ENCODE results near the gene RGS5. TPM values are rescaled to one million over a fixed set of nuclear protein-coding genes. Genes with fewer than 3 reads are reported as not detected.

Gene RGS5
- total and polyA plus RNA-seq, 2 experiments from 2014 or later, result 224 to 245 TPM

- DNase-seq (ENCODE audit: low read depth in 1 of 2, low spot score in 1 of 2), result peak in 1 of 2 donors; percentile 7
- Histone ChIP-seq H3K4me1 (ENCODE audit: low read depth) (no peaks in the 10 kb centered on the region), H3K27ac (no peak overlapping the region), H3K9me3 (ENCODE audit: low read depth) (no peaks in the 10 kb centered on the region), H3K36me3 (peaks cover 22% of the 10 kb centered on the region), H3K4me3 (no peak overlapping the region), H3K27me3 (no peaks in the 10 kb centered on the region)
- TF ChIP-seq CTCF (IDR thresholded peaks at IDR 0.05; ENCODE audit: low read depth, low read length), result no peak
Observed at GRCh38 chr1:163145435-163145834, 57.3 kb downstream of the RGS5 start.

GRCh38 chr1:163144418-163144817 is 58.3 kb downstream of the RGS5 start:
- Histone ChIP-seq H3K4me3 (no peak overlapping the region), H3K9me3 (ENCODE audit: low read depth) (no peaks in the 10 kb centered on the region), H3K36me3 (peaks cover 22% of the 10 kb centered on the region), H3K4me1 (ENCODE audit: low read depth) (no peaks in the 10 kb centered on the region), H3K27ac (no peak overlapping the region), H3K27me3 (no peaks in the 10 kb centered on the region)
- DNase-seq (ENCODE audit: low read depth in 1 of 2, low spot score in 1 of 2), result peak in 1 of 2 donors; percentile 93
- no peak for TF ChIP-seq CTCF (IDR thresholded peaks at IDR 0.05; ENCODE audit: low read depth, low read length)

- no peaks in the 10 kb centered on the region for H3K27me3 ChIP-seq
- peaks cover 20% of the 10 kb centered on the region for H3K36me3 ChIP-seq
- H3K4me1 ChIP-seq (ENCODE audit: low read depth), result no peaks in the 10 kb centered on the region
Observed at GRCh38 chr1:163142152-163142551, 60.6 kb downstream of the RGS5 start.

GRCh38 chr1:163141556-163141955 is 61.2 kb downstream of the RGS5 start:
- TF ChIP-seq CTCF (IDR thresholded peaks at IDR 0.05; ENCODE audit: low read depth, low read length), result no peak
- Histone ChIP-seq H3K36me3 (peaks cover 14% of the 10 kb centered on the region), H3K9me3 (ENCODE audit: low read depth) (no peaks in the 10 kb centered on the region), H3K27ac (no peak overlapping the region), H3K27me3 (no peaks in the 10 kb centered on the region), H3K4me3 (no peak overlapping the region), H3K4me1 (ENCODE audit: low read depth) (no peaks in the 10 kb centered on the region)
- DNase-seq (ENCODE audit: low read depth in 1 of 2, low spot score in 1 of 2), result no peak

More at GRCh38 chr1:163142152-163142551, 60.6 kb downstream of the RGS5 start:
- Histone ChIP-seq H3K9me3 (ENCODE audit: low read depth) (no peaks in the 10 kb centered on the region), H3K4me3 (no peak overlapping the region), H3K27ac (no peak overlapping the region)
- TF ChIP-seq CTCF (IDR thresholded peaks at IDR 0.05; ENCODE audit: low read depth, low read length), result no peak
- no peak for DNase-seq (ENCODE audit: low read depth in 1 of 2, low spot score in 1 of 2)

- DNase-seq (ENCODE audit: low read depth in 1 of 2, low spot score in 1 of 2), result no peak
- Histone ChIP-seq H3K4me3 (no peak overlapping the region), H3K9me3 (ENCODE audit: low read depth) (no peaks in the 10 kb centered on the region), H3K36me3 (no peaks in the 10 kb centered on the region), H3K4me1 (ENCODE audit: low read depth) (no peaks in the 10 kb centered on the region), H3K27ac (no peak overlapping the region), H3K27me3 (no peaks in the 10 kb centered on the region)
- no peak for TF ChIP-seq CTCF (IDR thresholded peaks at IDR 0.05; ENCODE audit: low read depth, low read length)
Observed at GRCh38 chr1:163137556-163138265, 65.0 kb downstream of the RGS5 start.
